Fibroblast of skin of right quadriceps (primary cell): ENCODE results near the gene PTPN2.

Experiments used
- DNase-seq: peaks from one replicate; pipeline ENCODE4 v3.0.0-alpha.2; 2013

The PTPN2 gene

GRCh38 chr18:12857215-12857905 lies 26.7 kb downstream of the PTPN2 start:
- DNase-seq: no peak

DNA sequence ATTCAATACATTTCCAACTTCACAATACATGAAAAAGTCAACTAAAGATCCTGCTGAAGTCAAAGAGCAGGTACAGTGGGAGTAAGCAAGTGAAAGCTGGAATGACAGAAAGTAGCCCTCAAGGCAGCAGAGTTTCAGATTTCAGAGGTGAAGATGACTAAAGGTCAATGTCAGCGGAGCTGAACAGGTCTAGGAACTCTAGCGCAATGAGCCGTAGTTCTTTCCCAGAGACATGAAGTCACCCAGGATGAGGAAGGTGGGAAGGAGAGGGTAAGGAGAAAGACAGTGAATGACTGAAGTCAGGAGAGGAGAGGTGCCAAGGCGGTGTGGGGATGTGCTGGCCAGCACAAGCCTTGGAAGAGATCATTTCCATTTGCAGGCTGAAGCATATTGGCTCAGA lies 28.1 kb downstream of the PTPN2 start:
- DNase-seq: no peak

DNA sequence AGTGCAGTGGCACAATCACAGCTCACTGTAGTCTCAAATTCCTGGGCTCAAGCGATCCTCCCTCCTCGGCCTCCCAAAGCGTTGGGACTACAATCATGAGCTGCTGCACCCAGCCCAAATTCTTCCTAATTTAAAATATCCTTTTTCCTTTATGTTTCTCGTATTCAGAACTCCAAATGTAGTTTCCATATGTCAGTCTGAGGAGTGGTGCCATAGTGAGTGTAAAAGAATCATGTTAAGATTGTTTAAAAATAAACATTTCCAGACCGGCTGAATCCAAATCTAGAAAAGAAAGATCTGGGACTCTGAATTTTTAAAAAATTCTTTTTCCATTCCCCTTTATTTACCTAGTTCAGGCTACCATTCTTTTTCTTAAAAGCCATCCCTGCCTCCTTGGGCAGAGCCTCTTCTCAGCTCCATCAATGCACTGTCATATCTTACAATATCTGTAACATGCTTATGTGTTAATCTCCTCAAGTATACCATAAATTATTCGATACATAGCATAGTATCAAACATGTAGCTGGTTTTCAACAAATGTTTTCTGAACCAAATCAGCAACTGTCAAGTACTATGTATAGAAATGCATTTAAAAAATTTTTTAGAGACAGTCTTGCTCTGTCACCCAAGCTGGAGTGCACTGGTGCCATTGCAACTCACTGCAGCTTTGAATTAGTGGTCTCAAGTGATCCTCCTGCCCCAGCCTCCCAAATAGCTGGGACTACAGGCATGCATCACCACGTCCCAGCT lies 31.3 kb downstream of the PTPN2 start:
- no peak for DNase-seq

DNA sequence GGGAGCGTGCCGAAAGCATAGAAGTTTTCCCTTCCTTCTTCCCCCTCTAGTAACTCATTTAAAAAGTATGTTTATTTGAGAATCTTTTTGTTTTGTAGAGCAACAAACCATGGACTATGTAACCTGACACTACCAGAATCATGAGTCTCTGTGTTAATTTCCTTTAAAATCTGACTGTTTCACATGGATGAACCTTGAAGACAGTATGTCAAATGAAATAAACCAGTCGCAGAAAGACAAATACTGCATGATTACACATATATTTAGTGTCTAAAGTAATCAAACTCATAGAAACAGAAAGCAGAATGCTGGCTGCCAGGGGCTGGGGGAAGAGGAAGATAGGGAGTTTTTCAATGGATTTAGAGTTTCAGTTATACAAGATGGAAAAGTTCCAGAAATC lies 32.3 kb downstream of the PTPN2 start:
- DNase-seq: no peak

DNA sequence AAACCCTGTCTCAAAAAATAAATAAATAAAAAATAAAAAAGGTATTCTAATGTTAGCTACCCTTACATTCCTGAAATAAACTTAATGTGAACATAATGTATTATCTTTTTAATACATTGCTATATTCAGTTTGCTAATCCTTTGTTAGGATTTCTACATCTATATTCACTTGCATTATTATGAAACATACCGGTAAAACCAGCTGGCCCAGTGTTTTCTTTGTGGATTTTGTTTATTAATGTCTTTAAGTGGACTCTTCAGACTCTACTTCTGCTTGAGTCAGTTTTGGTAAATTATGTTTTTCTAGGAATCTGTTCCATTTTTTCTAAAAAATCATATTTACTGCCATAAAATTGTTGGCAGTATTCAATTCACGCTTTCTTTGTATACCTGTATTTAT lies 34.5 kb downstream of the PTPN2 start:
- DNase-seq: no peak

DNA sequence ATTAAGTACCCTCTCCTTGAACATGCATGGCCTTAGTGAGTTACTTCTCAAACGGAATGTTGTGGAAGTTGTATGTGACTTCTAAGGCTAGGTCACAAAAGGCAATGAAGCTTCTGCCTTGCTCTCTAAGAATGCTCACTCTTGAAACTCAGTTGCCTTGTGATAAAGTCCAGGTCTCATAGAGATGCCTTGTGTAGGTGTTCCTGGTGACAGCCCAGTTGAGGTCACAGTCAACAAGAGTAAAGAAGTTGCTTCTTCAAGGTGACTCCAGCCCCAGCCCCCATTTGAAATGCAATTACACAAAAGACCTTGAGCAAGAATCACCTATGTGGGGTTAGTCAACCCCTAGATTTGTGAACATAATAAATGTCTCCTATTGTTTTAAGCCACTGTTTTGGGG lies 35.6 kb downstream of the PTPN2 start:
- no peak for DNase-seq

GRCh38 chr18:12844391-12844790 lies 39.6 kb downstream of the PTPN2 start:
- no peak for DNase-seq

DNA sequence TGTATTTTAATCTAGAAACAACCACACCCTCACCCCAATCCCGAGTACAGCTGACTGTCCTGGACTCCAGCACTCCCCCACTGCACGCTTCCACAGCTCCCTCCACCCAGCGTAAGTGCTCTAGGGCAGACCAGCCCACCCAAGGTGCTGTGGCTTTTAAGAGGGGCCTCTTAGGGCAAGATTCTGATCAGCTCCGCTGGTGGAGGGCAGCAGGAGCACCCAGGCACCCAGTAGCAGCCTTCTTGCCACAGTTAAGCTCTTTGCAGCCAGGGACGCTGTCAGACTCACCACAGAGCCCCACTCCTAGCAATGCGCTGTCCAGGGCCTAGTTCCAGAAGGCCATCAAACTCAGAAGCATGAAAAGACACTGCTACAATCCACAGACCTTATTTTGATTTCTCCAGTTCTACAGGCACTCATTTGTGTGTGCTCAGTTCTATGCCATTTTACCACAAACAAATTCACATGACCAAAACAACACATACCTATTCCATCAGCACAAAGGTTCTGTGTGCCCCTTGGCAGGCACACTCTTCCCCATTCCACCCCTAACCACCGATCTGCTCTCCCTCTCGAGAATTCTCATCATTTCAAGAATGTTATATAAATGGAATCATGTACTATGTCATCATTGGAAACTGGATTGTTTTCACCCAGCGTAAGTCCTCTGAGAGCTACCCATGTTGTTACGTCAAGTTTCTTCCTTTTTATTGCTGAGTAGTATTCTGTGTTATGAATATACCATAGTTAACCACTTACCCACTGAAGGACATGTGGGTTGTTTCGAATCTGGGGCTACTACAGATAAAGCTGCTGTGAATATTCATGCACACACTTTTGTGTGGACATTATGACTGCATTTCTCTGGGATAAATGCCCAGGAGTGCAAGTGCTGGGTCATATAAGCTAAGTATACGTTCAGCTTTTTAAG lies 40.4 kb downstream of the PTPN2 start:
- no peak for DNase-seq

GRCh38 chr18:12842459-12843380 lies 41.3 kb downstream of the PTPN2 start:
- no peak for DNase-seq

GRCh38 chr18:12841070-12841469 lies 43.0 kb downstream of the PTPN2 start:
- DNase-seq: no peak

GRCh38 chr18:12840382-12840781 lies 43.7 kb downstream of the PTPN2 start:
- no peak for DNase-seq

- DNase-seq: peak; percentile 31
Measured at GRCh38 chr18:12839526-12840196, 44.4 kb downstream of the PTPN2 start.

DNA sequence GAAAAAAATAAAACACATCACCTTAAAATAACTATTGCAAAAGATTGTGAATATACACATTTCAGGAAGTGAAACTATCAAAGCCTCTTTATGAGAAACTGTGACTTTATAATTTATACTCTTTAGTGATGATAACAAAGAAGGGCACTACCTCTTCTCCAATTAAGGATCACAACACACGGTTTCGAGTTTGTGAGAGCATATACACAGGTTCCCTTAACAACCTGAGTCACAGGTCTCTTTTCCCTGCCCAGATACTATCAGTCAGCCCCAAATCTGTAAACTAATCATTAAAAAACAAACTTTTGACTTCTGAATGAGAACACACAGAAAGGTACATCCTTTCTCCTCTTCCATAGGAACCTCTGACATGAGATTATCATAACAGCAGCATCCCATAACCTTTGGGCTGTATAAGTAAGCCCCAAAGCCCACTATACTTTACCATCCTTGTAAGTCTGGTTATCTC lies 44.9 kb downstream of the PTPN2 start:
- no peak for DNase-seq

- DNase-seq: peak; percentile 93
Measured at GRCh38 chr18:12838178-12838634, 45.8 kb downstream of the PTPN2 start.

- peak; percentile 63 for DNase-seq
Measured at GRCh38 chr18:12837747-12838146, 46.3 kb downstream of the PTPN2 start.

- DNase-seq: no peak
Measured at GRCh38 chr18:12836551-12836950, 47.5 kb downstream of the PTPN2 start.

GRCh38 chr18:12828116-12829051 lies 55.7 kb downstream of the PTPN2 start:
- DNase-seq: no peak

DNA sequence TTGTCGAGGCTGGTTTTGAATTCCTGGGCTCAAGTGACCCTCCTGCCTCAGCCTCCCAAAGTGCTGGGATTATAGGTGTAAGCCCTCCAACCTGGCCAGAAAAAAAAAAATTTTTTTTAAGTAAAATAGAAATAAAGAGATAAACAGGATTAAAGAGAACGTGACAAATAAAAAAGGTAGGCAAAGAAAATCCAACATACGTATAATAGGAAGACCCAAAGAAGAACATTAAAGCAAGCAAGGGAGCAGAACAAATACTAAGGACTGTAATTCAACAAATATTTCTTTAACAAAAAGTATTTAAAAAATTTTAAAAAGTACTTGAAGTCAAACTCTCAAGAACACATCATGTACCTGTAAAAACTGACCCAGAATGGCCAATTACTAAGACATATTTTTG lies 56.4 kb downstream of the PTPN2 start:
- no peak for DNase-seq

DNA sequence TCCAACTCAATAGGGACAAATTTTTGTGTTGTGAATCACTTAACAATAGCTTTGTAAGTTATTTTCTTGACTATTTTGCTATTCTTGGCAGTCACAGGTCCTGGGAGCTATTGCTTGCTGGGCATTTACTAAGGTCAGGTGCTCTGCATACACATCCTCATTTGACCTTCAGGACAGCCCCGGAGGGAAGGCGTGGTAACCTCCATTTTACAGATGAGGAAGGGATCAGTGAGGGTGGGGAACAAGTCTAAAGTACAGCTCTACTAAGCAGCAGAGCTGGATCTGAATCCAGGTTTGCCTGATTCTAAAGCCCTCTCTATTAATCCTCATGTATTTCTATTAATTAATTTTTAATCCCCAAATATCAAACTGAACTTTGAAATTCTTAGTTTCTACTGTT lies 58.8 kb downstream of the PTPN2 start:
- DNase-seq: no peak

GRCh38 chr18:12823892-12824291 lies 60.1 kb downstream of the PTPN2 start:
- DNase-seq: no peak
